ENCODE results near the gene CFAP161.

CFAP161 gene

DNA sequence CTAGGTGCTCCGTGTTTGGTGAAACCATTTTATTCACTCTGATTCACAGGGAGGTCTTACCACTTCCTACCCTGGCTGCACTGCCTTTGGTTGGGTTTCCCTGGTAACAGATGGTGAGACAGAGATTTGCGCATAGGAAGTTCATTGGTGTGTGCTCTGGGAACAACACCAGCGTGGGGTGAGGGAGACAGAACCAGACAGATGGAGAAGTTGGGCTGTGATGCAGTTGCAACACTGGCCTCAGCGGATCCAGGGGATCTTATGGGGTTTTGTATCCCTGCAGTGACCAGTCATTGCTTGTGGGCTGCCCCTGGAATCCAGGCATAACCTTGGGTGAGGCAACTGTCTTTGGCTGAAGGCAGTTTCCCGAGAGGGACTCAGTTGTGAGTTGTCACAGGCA is 50.1 kb downstream of the CFAP161 start:
- peak; percentile 70 to 87 (median 80) for DNase-seq

DNA sequence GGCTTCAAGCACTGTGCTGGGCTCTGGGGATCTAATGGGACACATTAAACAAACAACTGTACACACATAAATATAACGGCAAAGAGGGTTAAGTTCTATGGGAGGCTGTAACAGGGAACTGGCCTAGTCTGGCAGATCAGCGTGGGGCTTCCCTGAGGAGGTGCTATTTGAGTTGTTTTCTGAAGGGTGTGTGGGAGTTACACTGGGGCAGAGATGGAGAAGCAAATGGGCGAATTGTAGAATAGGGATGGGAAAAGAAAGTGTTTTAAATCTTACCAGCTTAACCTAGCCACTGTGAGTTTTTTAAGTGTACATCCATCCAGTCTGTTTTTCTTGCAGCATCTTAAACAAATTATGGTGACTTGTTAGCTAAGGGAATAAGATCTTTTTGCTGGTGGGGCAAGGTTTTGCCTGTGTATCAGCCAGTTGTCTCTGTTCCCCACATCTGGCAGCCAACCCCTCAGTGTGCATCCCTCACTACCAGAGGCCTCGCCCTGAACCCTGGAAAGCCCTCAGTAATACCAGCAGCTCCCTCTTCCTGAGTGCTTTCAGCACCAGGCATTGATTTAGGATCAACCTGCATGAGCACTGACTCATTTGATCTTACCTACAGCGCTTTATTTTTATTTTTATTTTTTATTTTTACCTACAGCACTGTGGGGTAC is 51.7 kb downstream of the CFAP161 start:
- DNase-seq, result peak in 1 of 4 experiments; percentile 8

DNA sequence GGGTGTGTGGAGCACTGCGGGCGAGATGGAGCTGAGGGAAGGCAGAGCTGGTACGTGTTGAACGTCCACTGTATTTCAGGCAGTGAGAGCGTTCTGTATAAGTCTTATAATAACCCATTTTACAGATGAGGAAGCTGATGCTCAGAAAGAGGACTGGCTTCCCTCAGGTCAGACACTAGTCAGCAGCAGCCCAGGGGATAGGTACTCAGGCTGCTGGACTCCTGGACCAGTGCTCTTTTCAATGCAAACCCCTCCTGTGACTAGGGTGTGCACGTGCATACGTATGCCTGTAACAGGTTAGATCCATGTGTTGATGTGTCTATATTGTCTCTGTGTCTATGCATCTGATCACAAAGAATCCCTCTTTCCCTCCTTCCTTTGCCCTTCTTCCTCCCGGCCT is 54.3 kb downstream of the CFAP161 start:
- no peak for DNase-seq

- peak; percentile 28 to 68 (median 66) for DNase-seq
Measured at GRCh38 chr15:81189583-81190283, 55.7 kb downstream of the CFAP161 start.

DNA sequence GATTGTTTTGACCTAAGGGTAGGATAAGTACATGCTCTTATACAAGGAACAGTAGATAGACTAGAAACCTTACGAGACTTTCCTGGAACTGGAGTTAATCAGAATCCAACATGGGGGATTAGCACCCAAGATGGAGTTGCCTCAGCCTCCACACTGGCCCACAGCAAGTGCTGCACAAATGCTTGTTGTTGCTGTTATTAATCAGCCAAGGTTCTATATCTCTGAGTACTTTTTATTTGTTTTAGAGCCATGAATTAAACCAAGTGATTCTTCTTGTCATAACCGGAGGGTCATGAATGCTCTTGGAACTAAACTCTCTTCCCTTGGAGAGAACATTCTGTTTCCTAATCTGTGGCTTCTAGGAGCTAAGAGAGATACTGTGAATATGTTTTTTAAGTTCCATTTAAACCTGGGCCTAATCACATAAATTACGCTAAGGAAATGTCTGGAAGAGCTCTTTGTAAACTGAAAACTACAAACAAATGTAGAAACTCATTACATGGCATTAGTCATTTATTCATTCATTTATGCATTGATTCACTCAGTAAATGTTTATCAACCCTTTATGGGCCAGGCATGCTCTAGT is 56.9 kb downstream of the CFAP161 start:
- no peak for DNase-seq

DNA sequence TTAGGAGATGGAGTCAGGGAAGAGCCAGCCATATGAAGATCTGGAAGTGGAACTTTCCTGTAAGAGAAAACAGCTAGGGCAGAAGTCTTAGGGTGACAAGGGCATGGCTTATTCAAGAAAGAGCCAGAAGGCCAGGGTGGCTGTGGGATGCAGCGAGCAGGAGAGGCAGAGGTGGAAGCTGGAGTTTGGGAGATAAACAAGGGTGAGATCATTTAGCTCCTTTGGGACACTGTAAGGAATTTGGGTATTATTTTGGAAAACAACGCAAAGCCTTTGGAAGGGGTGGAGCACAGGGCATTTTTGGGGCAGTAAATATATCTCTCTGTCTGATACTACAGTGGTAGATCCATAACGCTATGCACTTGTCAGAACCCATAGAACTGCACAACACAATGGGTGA is 57.6 kb downstream of the CFAP161 start:
- no peak for DNase-seq

GRCh38 chr15:81194723-81195122 is 60.7 kb downstream of the CFAP161 start:
- DNase-seq, result no peak

DNA sequence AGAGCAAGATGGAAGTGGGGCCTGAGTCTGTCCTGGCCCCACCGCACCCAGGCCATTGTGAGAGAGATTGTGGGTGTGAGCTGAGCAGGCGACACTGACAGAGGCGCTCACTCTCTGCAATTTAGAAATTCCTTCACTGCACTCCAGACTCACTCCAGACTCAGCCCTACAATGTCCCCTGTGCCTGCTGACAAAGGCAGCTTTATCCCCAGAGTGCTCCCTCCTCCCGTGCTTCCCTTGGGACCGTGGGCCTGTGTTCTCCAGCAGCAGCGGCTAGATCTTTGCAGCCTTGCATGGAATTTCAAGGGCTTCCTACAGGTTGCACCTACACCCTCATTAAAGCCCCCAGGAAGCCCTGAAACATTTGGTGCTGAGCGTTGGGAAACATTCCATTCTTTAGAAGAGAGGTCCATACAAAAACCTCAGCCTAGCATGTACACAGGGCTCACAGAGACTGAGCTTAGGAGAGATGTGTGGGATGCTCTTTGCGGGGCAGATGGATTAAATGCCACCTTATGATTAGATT is 61.3 kb downstream of the CFAP161 start:
- DNase-seq, result no peak

DNA sequence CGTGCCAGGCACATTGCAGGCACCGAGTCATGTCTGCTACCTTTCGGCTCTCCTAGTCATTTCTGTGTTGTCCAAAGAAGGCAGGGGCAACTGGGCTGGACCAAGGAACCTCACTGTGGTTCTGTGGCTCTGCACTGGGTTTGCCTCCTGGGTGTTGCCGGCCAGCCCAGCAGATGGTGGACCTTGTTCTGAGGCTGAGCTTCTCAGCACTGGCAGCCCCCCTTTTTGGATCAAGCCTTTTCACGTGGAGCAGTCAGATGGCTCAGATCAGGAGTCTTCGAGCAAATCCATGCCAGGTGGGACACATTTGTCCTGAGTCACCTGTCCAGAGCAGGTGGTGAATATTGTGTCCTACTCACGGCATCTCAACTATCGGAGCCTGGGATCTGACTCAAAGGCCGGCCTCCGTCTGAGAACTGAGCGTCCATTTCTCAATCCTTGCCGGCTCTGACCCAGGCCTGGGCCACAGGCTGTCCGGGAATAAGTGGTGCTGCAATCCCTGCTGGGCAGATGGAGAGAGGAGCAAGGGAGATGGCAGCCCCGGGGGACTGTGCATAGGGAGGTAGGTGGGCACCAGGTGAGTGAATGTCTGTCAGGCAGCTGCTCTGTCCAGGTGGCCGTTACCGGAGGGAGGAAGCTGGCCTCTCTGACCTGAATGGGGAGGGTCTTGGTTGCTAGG is 62.6 kb downstream of the CFAP161 start, which contains the start of gene IL16:
Gene IL16, plus strand, starts transcription at position 304 of the 679 bp plus-strand sequence. CDS start 28,521 bp downstream, outside the sequence.
- no peak for DNase-seq

- no peak for DNase-seq
Measured at GRCh38 chr15:81197255-81197630, 63.2 kb downstream of the CFAP161 start.

GRCh38 chr15:81197688-81198281 is 63.7 kb downstream of the CFAP161 start:
- no peak for DNase-seq
